Transverse colon (tissue), 4 donors: ENCODE data around the gene HMG20B.

Experiments used
- POLR2A ChIP-seq: fragments of 450-650 bp; IDR thresholded peaks from one replicate; pipeline ENCODE4 v1.6.1; 2016; ENCODE audit warnings: antibody characterized with exemption, mild to moderate bottlenecking, moderate library complexity
- POLR2AphosphoS5 ChIP-seq, 3 donors: sonication (generic); formaldehyde crosslinking; IDR thresholded peaks; one replicate each; pipeline ENCODE4 v1.6.1; 2016; ENCODE audit warnings: antibody characterized with exemption in 3 of 3
- TF ChIP-seq, protein P1 (sequence below), 5 experiments: fragments of 200-600 bp in 3 of 5; fragments of 450-650 bp in 2 of 5; sonication (generic) in 3 of 5; IDR thresholded peaks; 1 replicate in 2 of 5; 2 replicates in 3 of 5; pipeline ENCODE4 v1.5.1; 2016 to 2017; ENCODE audit warnings: antibody characterized with exemption in 5 of 5, inconsistent platforms in 3 of 5, mild to moderate bottlenecking in 2 of 5, moderate library complexity in 1 of 5

DNA sequence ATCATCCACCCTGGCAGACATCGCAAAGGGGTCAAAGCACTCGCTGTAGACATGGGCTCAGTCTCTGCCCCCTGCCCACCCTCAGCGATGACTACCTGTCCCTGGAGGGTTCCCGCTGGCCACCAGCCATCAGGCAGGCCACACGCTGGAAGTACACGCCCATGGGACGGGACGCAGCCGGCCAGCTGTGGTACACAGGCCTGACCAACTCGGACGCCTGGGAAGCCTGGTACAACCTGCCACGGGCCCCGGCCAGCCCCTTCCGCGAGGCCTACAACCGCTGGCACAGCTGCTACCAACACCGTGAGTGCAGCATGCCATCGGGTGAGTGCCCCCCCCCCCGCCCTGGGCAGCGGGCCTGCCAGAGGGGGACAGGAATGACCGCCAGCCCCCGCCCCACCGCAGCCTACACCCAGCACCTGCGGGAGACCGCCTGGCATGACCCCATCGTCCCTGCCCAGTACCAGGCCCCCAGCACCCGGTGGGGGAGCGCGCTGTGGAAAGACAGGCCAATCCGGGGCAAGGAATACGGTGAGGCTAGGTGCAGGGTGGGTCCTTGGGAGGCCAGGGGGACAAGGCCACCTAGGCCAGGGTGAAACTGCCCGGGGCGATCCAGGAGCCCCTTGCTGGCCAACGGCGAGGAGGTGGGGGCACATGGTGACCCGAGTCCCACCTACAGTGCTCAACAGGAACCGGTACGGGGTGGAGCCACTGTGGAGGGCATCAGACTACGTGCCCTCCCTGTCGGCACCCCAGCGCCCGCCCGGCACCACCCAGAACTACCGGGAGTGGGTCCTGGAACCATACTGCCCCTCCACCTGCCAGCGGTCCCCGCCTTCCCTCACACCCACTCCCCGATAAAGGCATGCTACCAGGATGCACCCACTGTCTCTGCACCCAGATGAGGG is 29.3 kb upstream of the HMG20B start:
- TF ChIP-seq, protein P1, sequence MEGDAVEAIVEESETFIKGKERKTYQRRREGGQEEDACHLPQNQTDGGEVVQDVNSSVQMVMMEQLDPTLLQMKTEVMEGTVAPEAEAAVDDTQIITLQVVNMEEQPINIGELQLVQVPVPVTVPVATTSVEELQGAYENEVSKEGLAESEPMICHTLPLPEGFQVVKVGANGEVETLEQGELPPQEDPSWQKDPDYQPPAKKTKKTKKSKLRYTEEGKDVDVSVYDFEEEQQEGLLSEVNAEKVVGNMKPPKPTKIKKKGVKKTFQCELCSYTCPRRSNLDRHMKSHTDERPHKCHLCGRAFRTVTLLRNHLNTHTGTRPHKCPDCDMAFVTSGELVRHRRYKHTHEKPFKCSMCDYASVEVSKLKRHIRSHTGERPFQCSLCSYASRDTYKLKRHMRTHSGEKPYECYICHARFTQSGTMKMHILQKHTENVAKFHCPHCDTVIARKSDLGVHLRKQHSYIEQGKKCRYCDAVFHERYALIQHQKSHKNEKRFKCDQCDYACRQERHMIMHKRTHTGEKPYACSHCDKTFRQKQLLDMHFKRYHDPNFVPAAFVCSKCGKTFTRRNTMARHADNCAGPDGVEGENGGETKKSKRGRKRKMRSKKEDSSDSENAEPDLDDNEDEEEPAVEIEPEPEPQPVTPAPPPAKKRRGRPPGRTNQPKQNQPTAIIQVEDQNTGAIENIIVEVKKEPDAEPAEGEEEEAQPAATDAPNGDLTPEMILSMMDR (IDR thresholded peaks at IDR 0.05), result no peak
- TF ChIP-seq POLR2AphosphoS5 (IDR thresholded peaks at IDR 0.05), result no peak
- TF ChIP-seq POLR2A, result no peak
